Measurements from ENCODE around the gene ICAM3. TPM values are rescaled to one million over a fixed set of nuclear protein-coding genes. Genes with fewer than 3 reads are reported as not detected.
A peak's percentile ranks its signal among the peaks of the same experiment; 100 is the strongest.

Gene ICAM3
- total RNA-seq, 1 experiment from 2014 or later, result 28.3 TPM

- no CpG with 5 or more reads among the region's 45 CpGs for WGBS (ENCODE audit: extremely low coverage, insufficient read length, low lambda C conversion rate)
- Histone ChIP-seq H3K27me3 (ENCODE audit: insufficient read depth, low read length) (peaks cover 56% of the 10 kb centered on the region), H3K79me2 (ENCODE audit: insufficient read depth, low read length) (no peaks in the 10 kb centered on the region), H3K4me1 (ENCODE audit: insufficient read depth, low read length) (no peaks in the 10 kb centered on the region; the same call in 1 of the 2 replicates), H2BK5ac (ENCODE audit: insufficient read length, low read length) (no peak within 1 kb of the TSS), H3K4me2 (ENCODE audit: insufficient read depth, insufficient read length, low read length) (peak within 1 kb of the TSS; percentile 92), H2AK5ac (ENCODE audit: insufficient read length, low read length) (no peak within 1 kb of the TSS), H3K23ac (ENCODE audit: insufficient read length, low read depth, low read length) (no peak within 1 kb of the TSS), H3K27ac (ENCODE audit: insufficient read length, low read depth, low read length) (no peak within 1 kb of the TSS), H2BK15ac (ENCODE audit: low read depth, low read length) (no peak within 1 kb of the TSS), H3K18ac (ENCODE audit: insufficient read length, low read depth, low read length) (no peak within 1 kb of the TSS), H4K5ac (ENCODE audit: insufficient read length, low read depth, low read length) (no peak within 1 kb of the TSS), H3T11ph (ENCODE audit: low read length) (no peak within 1 kb of the TSS), H3K23me2 (ENCODE audit: insufficient read length, low read depth, low read length, poor library complexity, severe bottlenecking) (peaks cover 36% of the 10 kb centered on the region), H4K8ac (replicated peaks; ENCODE audit: insufficient read length, low read depth, low read length) (no peak within 1 kb of the TSS), H3K9me3 (ENCODE audit: control insufficient read depth, low read depth, low read length) (no peaks in the 10 kb centered on the region), H3K79me1 (ENCODE audit: insufficient read depth, low read depth, low read length, poor library complexity, severe bottlenecking) (no peaks in the 10 kb centered on the region), H4K91ac (ENCODE audit: insufficient read length, low read depth, low read length) (no peak within 1 kb of the TSS), H2BK20ac (ENCODE audit: low read depth, low read length, poor library complexity, severe bottlenecking) (no peak within 1 kb of the TSS), H3K4ac (ENCODE audit: low read depth, low read length) (no peak within 1 kb of the TSS), H3K14ac (ENCODE audit: insufficient read depth, low read length) (no peak within 1 kb of the TSS), H4K20me1 (ENCODE audit: control insufficient read depth, insufficient read depth, insufficient read length) (no peaks in the 10 kb centered on the region), H2AFZ (ENCODE audit: low read length) (no peak within 1 kb of the TSS), H2BK12ac (ENCODE audit: insufficient read length, low read depth, low read length) (no peak within 1 kb of the TSS), H3K56ac (ENCODE audit: insufficient read length, low read depth, low read length) (no peak within 1 kb of the TSS), H2BK120ac (ENCODE audit: low read depth, low read length, poor library complexity, severe bottlenecking) (no peak within 1 kb of the TSS), H3K9ac (ENCODE audit: extremely low read depth, insufficient read length, low read length) (no peak within 1 kb of the TSS)
- peaks cover 0 to 7% (median 0%) of the 10 kb centered on the region in 3 experiments; a peak in 4 of 7 replicates for H3K36me3 Mint-ChIP-seq (ENCODE audit: insufficient read depth in 1 of 3, low read depth in 3 of 3)
- H3K4me1 Mint-ChIP-seq, result peaks cover 13 to 44% of the 10 kb centered on the region in 2 experiments
- peaks cover 99% of the 10 kb centered on the region for H3K27me3 Mint-ChIP-seq (ENCODE audit: low read depth)
- H3K4me3 Mint-ChIP-seq, result peak within 1 kb of the TSS; percentile 59 to 92
- H3K27ac Mint-ChIP-seq, result no peak within 1 kb of the TSS; a peak in 1 of 7 replicates
- peak; percentile 45 for DNase-seq
- TF ChIP-seq, protein P1, sequence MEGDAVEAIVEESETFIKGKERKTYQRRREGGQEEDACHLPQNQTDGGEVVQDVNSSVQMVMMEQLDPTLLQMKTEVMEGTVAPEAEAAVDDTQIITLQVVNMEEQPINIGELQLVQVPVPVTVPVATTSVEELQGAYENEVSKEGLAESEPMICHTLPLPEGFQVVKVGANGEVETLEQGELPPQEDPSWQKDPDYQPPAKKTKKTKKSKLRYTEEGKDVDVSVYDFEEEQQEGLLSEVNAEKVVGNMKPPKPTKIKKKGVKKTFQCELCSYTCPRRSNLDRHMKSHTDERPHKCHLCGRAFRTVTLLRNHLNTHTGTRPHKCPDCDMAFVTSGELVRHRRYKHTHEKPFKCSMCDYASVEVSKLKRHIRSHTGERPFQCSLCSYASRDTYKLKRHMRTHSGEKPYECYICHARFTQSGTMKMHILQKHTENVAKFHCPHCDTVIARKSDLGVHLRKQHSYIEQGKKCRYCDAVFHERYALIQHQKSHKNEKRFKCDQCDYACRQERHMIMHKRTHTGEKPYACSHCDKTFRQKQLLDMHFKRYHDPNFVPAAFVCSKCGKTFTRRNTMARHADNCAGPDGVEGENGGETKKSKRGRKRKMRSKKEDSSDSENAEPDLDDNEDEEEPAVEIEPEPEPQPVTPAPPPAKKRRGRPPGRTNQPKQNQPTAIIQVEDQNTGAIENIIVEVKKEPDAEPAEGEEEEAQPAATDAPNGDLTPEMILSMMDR (conservative IDR thresholded peaks at IDR 0.05), result no peak
- peaks cover 0 to 5% of the 10 kb centered on the region in 2 experiments; a peak in 3 of 5 replicates for H3K9me3 Mint-ChIP-seq
These were observed 49.5 kb downstream of the ICAM3 start, which contains the start of gene ICAM5 for GRCh38 chr19:10289836-10290356. Gene ICAM5, plus strand, starts transcription at chr19:10289952. Its CDS starts 92 bp downstream, at chr19:10290044.

All from H9 (cell line).